Urinary bladder (tissue), 4 donors: ENCODE results near the gene SERGEF. TPM values are rescaled to one million over a fixed set of nuclear protein-coding genes. Genes with fewer than 3 reads are reported as not detected.

ENCODE experiments used
- DNase-seq: peaks from one replicate; pipeline ENCODE4 v3.0.0-alpha.2; 2015; ENCODE audit errors: extremely low spot score
- H3K27ac ChIP-seq: one replicate; pipeline ENCODE4 v1.5.1; 2013; ENCODE audit warnings: low read depth, mild to moderate bottlenecking, moderate library complexity
- H3K36me3 ChIP-seq: one replicate; pipeline ENCODE4 v1.6.1; 2013; ENCODE audit warnings: mild to moderate bottlenecking, moderate library complexity; ENCODE audit not compliant: insufficient read depth
- H3K4me1 ChIP-seq: one replicate; pipeline ENCODE4 v1.6.1; 2013; ENCODE audit warnings: mild to moderate bottlenecking, moderate library complexity; ENCODE audit not compliant: insufficient read depth
- H3K4me3 ChIP-seq: one replicate; pipeline ENCODE4 v1.5.1; 2013; ENCODE audit warnings: low read depth, low read length
- WGBS: extraction: QIAGEN DNeasy Blood & Tissue Kit; methylation state at CpG from one replicate; pipeline ENCODE4 v1.1.7; 2013; 5-methylcytosine and 5-hydroxymethylcytosine counted together
- polyA plus RNA-seq: library from polyadenylated mRNA; stranded (reverse); fragments of 200-250 nt; gene quantifications from one replicate; pipeline ENCODE4 v1.2.3, GENCODE V29; 2013
- total RNA-seq: library from RNA; depleted of rRNA; stranded (reverse); fragments of >200 nt; gene quantifications from one replicate; pipeline ENCODE4 v1.2.3, GENCODE V29; 2014
- donor health status: healthy with polysubstance abuse.
- donor health status: healthy.

Gene SERGEF
- total and polyA plus RNA-seq, 2 donors = 14.1 to 45.3 TPM

DNA sequence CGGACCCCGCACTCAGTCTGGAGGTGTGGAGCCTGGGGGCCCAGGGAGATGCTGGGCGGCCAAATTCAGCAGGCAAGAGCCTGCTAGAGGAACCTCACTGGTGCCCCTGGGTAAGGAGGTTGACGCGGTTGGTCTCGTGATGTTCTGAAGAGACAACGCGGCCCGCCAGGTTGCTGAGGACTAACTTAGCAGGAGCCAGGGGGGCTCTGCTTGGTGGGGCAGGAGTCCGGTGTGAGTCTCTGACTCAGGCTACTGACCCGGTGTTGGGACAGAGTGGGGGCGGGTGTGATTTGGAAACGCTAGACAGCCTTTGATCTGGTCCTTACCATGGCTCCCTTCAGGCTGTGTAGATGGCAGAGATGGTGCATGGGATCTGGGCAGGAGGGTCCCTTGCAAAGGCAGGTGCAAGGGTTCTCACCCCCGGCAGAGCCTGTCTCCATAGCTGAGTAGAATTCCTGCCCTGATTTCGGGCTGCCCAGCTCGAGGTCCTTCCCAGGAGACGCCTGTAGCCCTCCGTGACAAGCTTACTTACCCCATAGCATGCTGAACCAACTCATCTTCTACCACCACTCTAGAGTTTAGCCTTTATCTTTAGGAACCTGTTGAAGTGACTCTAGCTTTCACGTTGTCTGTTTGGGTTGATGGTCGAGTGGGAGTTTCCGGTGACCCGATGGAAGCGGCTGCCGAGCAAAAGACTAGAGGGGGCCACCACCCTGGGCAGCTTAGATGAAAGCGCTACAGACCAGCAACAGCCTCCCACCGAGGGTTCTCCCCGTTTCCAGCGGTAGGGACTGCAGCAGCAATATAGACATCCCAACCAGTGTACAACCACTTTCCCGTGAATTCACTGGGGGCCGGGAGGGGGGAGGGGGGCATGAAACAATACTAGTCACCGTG lies 239.9 kb downstream of the SERGEF start:
- Histone ChIP-seq H3K36me3 (no peaks in the 10 kb centered on the region), H3K4me1 (no peaks in the 10 kb centered on the region), H3K27ac (no peak overlapping the region), H3K4me3 (no peak overlapping the region)
- 92% methylated on average over 31 of the region's 31 CpGs for WGBS
- DNase-seq = no peak

DNA sequence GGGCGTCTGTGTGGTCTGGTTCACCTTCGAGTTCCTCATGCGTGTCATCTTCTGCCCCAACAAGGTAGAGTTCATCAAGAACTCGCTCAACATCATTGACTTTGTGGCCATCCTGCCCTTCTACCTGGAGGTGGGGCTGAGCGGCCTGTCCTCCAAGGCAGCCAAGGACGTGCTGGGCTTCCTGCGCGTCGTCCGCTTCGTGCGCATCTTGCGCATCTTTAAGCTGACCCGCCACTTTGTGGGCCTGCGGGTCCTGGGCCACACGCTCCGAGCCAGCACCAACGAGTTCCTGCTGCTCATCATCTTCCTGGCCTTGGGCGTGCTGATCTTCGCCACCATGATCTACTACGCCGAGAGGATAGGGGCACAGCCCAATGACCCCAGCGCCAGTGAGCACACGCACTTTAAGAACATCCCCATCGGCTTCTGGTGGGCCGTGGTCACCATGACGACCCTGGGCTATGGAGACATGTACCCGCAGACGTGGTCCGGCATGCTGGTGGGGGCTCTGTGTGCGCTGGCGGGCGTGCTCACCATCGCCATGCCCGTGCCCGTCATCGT lies 240.9 kb downstream of the SERGEF start:
- H3K4me1 ChIP-seq = no peaks in the 10 kb centered on the region
- H3K4me3 ChIP-seq = no peak overlapping the region
- no peak overlapping the region for H3K27ac ChIP-seq
- H3K36me3 ChIP-seq = no peaks in the 10 kb centered on the region
- no peak for DNase-seq
- WGBS = 98% methylated on average over 37 of the region's 37 CpGs

DNA sequence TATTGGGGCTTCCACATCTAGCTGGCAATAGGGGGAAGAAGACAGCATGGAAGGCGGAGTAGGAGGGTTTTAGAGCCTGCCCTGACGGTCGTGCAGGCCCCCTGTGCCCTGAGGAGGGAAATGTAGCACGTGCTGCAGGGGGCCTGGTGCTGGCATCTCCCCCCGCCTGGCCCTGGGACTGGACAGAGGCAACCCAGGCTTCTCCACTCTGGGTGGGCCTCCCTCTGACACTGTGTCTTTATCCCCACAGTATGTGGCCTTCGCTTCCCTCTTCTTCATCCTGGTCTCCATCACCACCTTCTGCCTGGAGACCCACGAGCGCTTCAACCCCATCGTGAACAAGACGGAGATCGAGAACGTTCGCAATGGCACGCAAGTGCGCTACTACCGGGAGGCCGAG lies 241.4 kb downstream of the SERGEF start:
- Histone ChIP-seq H3K4me3 (no peak overlapping the region), H3K4me1 (no peaks in the 10 kb centered on the region), H3K27ac (no peak overlapping the region), H3K36me3 (no peaks in the 10 kb centered on the region)
- no peak for DNase-seq
- 91% methylated on average over 17 of the region's 17 CpGs for WGBS

DNA sequence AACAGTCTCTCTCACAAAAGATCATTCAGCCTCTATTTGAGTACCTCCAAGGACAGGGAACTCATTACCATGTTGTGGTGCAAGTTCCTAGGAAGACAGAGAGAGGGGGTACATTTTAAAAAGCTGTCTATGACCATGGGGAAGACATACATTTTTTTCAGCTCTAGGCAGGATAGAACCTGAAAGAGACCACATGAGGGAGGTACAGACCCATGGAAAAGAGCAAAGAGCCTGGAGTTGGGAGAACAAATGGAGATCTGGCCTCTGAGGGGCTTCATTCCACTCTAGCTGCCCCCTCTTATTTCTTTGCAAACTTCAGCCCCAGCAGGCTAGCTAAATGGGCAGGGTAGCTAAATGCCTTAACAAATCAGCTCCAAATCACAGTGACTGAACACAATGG lies 241.9 kb downstream of the SERGEF start:
- Histone ChIP-seq H3K27ac (no peak overlapping the region), H3K4me1 (no peaks in the 10 kb centered on the region), H3K36me3 (no peaks in the 10 kb centered on the region), H3K4me3 (no peak overlapping the region)
- no peak for DNase-seq

GRCh38 chr11:17770048-17770652 lies 242.7 kb downstream of the SERGEF start:
- no peak for DNase-seq
- Histone ChIP-seq H3K4me3 (no peak overlapping the region), H3K27ac (no peak overlapping the region), H3K36me3 (no peaks in the 10 kb centered on the region), H3K4me1 (no peaks in the 10 kb centered on the region)
- WGBS = 73% methylated on average over 9 of the region's 9 CpGs

- 98% methylated on average over 1 of the region's 1 CpG for WGBS
- no peak overlapping the region for H3K4me3 ChIP-seq
- no peak for DNase-seq
- H3K27ac ChIP-seq = no peak overlapping the region
- no peaks in the 10 kb centered on the region for H3K4me1 ChIP-seq
- no peaks in the 10 kb centered on the region for H3K36me3 ChIP-seq
These were observed 243.6 kb downstream of the SERGEF start for GRCh38 chr11:17769218-17769617.

- no peaks in the 10 kb centered on the region for H3K4me1 ChIP-seq
- WGBS = 91% methylated on average over 7 of the region's 7 CpGs
- no peak overlapping the region for H3K4me3 ChIP-seq
- no peak for DNase-seq
- H3K27ac ChIP-seq = no peak overlapping the region
- H3K36me3 ChIP-seq = no peaks in the 10 kb centered on the region
These were observed 244.3 kb downstream of the SERGEF start for GRCh38 chr11:17768547-17768946.

DNA sequence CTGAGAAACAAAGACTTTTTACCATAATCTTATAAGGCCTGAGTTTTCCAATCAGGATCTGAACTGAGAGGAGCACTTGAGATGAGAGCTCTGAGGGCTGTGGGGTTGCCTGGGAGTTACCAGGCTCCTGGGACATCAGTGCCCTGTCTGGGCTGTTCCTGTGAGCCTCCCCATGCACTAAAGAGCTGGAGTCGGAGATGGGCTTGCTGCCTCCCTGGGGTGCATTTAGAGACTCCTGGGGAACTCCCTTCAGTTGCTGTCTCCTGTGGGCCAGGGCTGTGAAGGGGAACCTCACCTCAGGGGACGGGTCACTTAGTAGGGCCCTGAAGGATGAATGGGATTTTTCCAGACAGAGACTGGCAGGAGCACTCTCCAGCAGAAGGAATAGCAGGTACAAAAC lies 244.9 kb downstream of the SERGEF start:
- no peak for DNase-seq
- H3K27ac ChIP-seq = no peak overlapping the region
- WGBS = 88% methylated on average over 2 of the region's 2 CpGs
- no peaks in the 10 kb centered on the region for H3K4me1 ChIP-seq
- H3K4me3 ChIP-seq = no peak overlapping the region
- no peaks in the 10 kb centered on the region for H3K36me3 ChIP-seq

DNA sequence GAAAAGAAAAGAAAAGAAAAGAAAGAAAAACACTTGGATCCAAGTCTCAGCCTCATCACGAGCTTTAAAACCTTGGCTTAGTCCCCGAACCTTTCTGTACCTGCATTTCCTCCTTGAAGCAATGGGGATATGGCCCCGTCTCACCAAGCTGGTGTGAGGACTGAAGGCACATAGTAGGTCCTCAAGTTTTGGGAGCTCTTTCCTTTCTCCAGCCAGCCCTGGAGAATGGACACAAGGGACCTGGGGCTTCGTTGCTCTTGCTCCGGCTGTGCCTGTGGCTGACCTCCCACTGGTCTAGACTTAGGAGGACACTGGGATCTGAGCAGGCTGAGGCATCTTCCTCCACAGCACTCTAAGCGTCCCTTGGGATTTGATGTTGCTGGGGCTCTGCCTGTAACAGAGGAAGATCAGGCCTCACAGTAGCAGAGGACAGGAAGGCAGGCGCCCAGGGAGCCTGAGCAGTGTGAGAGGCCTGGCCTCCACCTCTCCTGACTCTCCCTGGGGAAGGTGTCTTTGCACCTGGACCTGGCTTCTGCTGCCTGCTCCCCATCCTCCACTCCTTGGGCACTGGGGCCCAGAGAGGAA lies 245.5 kb downstream of the SERGEF start:
- H3K4me1 ChIP-seq = no peaks in the 10 kb centered on the region
- no peak overlapping the region for H3K27ac ChIP-seq

DNA sequence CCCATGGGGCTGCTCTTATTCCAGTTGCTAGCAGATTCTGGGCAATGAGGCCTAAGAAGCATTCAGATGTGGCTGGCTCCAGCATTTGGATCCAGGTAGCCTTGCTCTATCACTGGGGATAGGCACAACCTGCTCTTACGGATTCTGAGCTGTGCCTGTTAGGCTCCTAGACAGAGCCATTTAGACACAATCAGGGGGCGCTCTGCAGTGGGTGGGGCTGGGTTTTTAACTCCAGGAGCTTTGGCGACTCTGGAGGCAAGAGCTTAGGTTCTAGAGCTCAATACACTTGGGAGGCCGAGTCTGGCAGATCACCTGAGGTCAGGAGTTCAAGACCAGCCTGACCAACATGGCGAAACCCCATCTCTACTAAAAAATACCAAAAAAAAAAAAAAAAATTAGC lies 246.3 kb downstream of the SERGEF start:
- DNase-seq = no peak
- WGBS = 91% methylated on average over 5 of the region's 5 CpGs

More for the DNA sequence above, 245.5 kb downstream of the SERGEF start:
- Histone ChIP-seq H3K36me3 (no peaks in the 10 kb centered on the region), H3K4me3 (no peak overlapping the region)
- DNase-seq = no peak
- 83% methylated on average over 7 of the region's 7 CpGs for WGBS

GRCh38 chr11:17766073-17766359 lies 246.8 kb downstream of the SERGEF start:
- 88% methylated on average over 8 of the region's 8 CpGs for WGBS
- no peak for DNase-seq
- H3K4me3 ChIP-seq = no peak overlapping the region
- H3K36me3 ChIP-seq = no peaks in the 10 kb centered on the region
- H3K4me1 ChIP-seq = no peaks in the 10 kb centered on the region
- H3K27ac ChIP-seq = no peak overlapping the region

More for the DNA sequence above, 246.3 kb downstream of the SERGEF start:
- no peaks in the 10 kb centered on the region for H3K4me1 ChIP-seq
- no peak overlapping the region for H3K4me3 ChIP-seq
- H3K36me3 ChIP-seq = no peaks in the 10 kb centered on the region
- H3K27ac ChIP-seq = no peak overlapping the region

- H3K4me1 ChIP-seq = no peaks in the 10 kb centered on the region
- 78% methylated on average over 13 of the region's 13 CpGs for WGBS
- no peak for DNase-seq
- H3K27ac ChIP-seq = no peak overlapping the region
- H3K4me3 ChIP-seq = no peak overlapping the region
- no peaks in the 10 kb centered on the region for H3K36me3 ChIP-seq
These were observed 247.3 kb downstream of the SERGEF start for GRCh38 chr11:17765356-17766072.

GRCh38 chr11:17764446-17765218 lies 248.2 kb downstream of the SERGEF start:
- WGBS = 52% methylated on average over 19 of the region's 19 CpGs
- no peak for DNase-seq
- H3K27ac ChIP-seq = no peak overlapping the region

More at GRCh38 chr11:17764446-17765218, 248.2 kb downstream of the SERGEF start:
- Histone ChIP-seq H3K4me3 (no peak overlapping the region), H3K4me1 (no peaks in the 10 kb centered on the region), H3K36me3 (no peaks in the 10 kb centered on the region)
